HEK293T (cell line): Measurements from ENCODE around the gene SUMO2.

Source experiments
- ARNT ChIP-seq: fragments of 450-650 bp; IDR thresholded peaks from 2 replicates; pipeline ENCODE4 v1.6.1; 2017; ENCODE audit warnings: mild to moderate bottlenecking
- BHLHE40 ChIP-seq: fragments of 450-650 bp; IDR thresholded peaks from 2 replicates; pipeline ENCODE4 v1.6.1; 2016; ENCODE audit warnings: mild to moderate bottlenecking, moderate library complexity, borderline replicate concordance
- CTBP1 ChIP-seq: fragments of 450-650 bp; IDR thresholded peaks from 2 replicates; pipeline ENCODE4 v1.6.1; 2016; ENCODE audit warnings: borderline replicate concordance
- FOXA1 ChIP-seq: fragments of 450-650 bp; IDR thresholded peaks from 2 replicates; pipeline ENCODE4 v1.6.1; 2016; ENCODE audit warnings: mild to moderate bottlenecking
- FOXK2 ChIP-seq: fragments of 450-650 bp; IDR thresholded peaks from 2 replicates; pipeline ENCODE4 v1.6.1; 2016; ENCODE audit warnings: mild to moderate bottlenecking
- FOXM1 ChIP-seq: fragments of 450-650 bp; IDR thresholded peaks from 2 replicates; pipeline ENCODE4 v1.6.1; 2017; ENCODE audit warnings: mild to moderate bottlenecking, borderline replicate concordance
- HDGF ChIP-seq: fragments of 450-650 bp; IDR thresholded peaks from 2 replicates; pipeline ENCODE4 v1.6.1; 2017; ENCODE audit warnings: antibody characterized with exemption, borderline replicate concordance
- L3MBTL2 ChIP-seq: fragments of 450-650 bp; conservative IDR thresholded peaks from 2 replicates; pipeline ENCODE4 v1.6.1; 2016; ENCODE audit warnings: mild to moderate bottlenecking
- LEF1 ChIP-seq: fragments of 450-650 bp; IDR thresholded peaks from 2 replicates; pipeline ENCODE4 v1.6.1; 2017; ENCODE audit warnings: mild to moderate bottlenecking, borderline replicate concordance
- SP1 ChIP-seq: fragments of 450-650 bp; IDR thresholded peaks from 2 replicates; pipeline ENCODE4 v1.6.1; 2017
- SUZ12 ChIP-seq: fragments of 450-650 bp; IDR thresholded peaks from 2 replicates; pipeline ENCODE4 v1.6.1; 2016; ENCODE audit warnings: mild to moderate bottlenecking
- TARDBP ChIP-seq: fragments of 450-650 bp; IDR thresholded peaks from 2 replicates; pipeline ENCODE4 v1.6.1; 2016
- ZNF384 ChIP-seq: fragments of 450-650 bp; IDR thresholded peaks from 2 replicates; pipeline ENCODE4 v1.6.1; 2016

GRCh38 chr17:75116737-75117136 lies 66.0 kb downstream of the SUMO2 start:
- no peak for TF ChIP-seq SUZ12
- TF ChIP-seq SP1, result no peak
- no peak for TF ChIP-seq FOXA1
- no peak for TF ChIP-seq BHLHE40
- TF ChIP-seq L3MBTL2, result no peak
- TF ChIP-seq ZNF384, result no peak
- no peak for TF ChIP-seq ARNT
- no peak for TF ChIP-seq TARDBP
- no peak for TF ChIP-seq FOXM1
- no peak for TF ChIP-seq LEF1
- TF ChIP-seq HDGF, result no peak
- no peak for TF ChIP-seq CTBP1
- TF ChIP-seq FOXK2, result no peak
